ENCODE measurements around the gene FRYL. TPM values are rescaled to one million over a fixed set of nuclear protein-coding genes. Genes with fewer than 3 reads are reported as not detected.

FRYL gene
- total and polyA plus RNA-seq, 2 of the 8 experiments (the other 6 are each of a cell fraction or from before 2014, with no cell fraction given), result 8.0 to 36.5 TPM

- no peak overlapping the region for H3K14ac ChIP-seq (ENCODE audit: insufficient read length)
- H3K23ac ChIP-seq (ENCODE audit: insufficient read length), result no peak overlapping the region
- H3K23me2 ChIP-seq (ENCODE audit: low read depth, low read length), result no peaks in the 10 kb centered on the region
- H2AK5ac ChIP-seq (ENCODE audit: low read depth, low read length), result no peak overlapping the region
- H2BK15ac ChIP-seq (ENCODE audit: low read length), result no peak overlapping the region
- H3K18ac ChIP-seq (ENCODE audit: extremely low read depth, low read length), result no peak overlapping the region
- H3K79me1 ChIP-seq (ENCODE audit: low read depth, low read length), result no peaks in the 10 kb centered on the region
- H3K79me2 ChIP-seq (ENCODE audit: control insufficient read depth in 1 of 2, insufficient read depth in 2 of 2, low read length in 2 of 2), result no peaks in the 10 kb centered on the region
- FAIRE-seq (no peak), DNase-seq (ENCODE audit: low read depth in 1 of 2, low spot score in 2 of 2) (no peak)
- no peak overlapping the region for H3K4me3 ChIP-seq (ENCODE audit: extremely low read depth in 1 of 4, insufficient read depth in 2 of 4, low read depth in 3 of 4, low read length in 4 of 4)
- no peak overlapping the region for H2AFZ ChIP-seq (ENCODE audit: low read length)
- no peaks in the 10 kb centered on the region for H3K4me1 ChIP-seq (replicated peaks in 1 of 4; ENCODE audit: control insufficient read depth in 3 of 4, insufficient read depth in 4 of 4, low read length in 3 of 4)
- H3K56ac ChIP-seq (replicated peaks; ENCODE audit: insufficient read length, low read depth, low read length), result no peak overlapping the region
- H3K4ac ChIP-seq (replicated peaks; ENCODE audit: insufficient read length, low read depth, low read length), result no peak overlapping the region
- no peak overlapping the region for H4K8ac ChIP-seq (ENCODE audit: extremely low read depth, insufficient read depth, low read length)
- no peak overlapping the region for H3K4me2 ChIP-seq (ENCODE audit: insufficient read depth in 1 of 2, low read depth in 2 of 2, low read length in 2 of 2)
- 87% methylated on average over 2 of the region's 2 CpGs; no CpG with 5 or more reads in 1 of the 2 experiments for WGBS, 2 experiments (ENCODE audit: extremely low coverage in 1 of 2, insufficient coverage in 1 of 2, insufficient read length in 1 of 2, insufficient replicate concordance in 2 of 2, low coverage in 1 of 2, low lambda C conversion rate in 2 of 2, missing lambda C conversion rate in 1 of 2)
- no peaks in the 10 kb centered on the region for H3K27me3 ChIP-seq (replicated peaks in 1 of 4; ENCODE audit: control insufficient read depth in 3 of 4, extremely low read depth in 1 of 4, insufficient read depth in 3 of 4, low read length in 3 of 4)
- H3K9me3 ChIP-seq (ENCODE audit: insufficient read depth in 2 of 2, low read depth in 1 of 2, low read length in 1 of 2), result no peaks in the 10 kb centered on the region
- ChIA-PET POLR2A (ENCODE audit: partially characterized antibody) (interaction anchor here (0.6 kb wide), 1 partner anchor 10 kb away, joined by 3 read pairs; no protein-coding TSS in a partner anchor), CTCF (ENCODE audit: partially characterized antibody) (interaction anchor here (0.7 to 1.7 kb wide), 3 partner anchors 10 to 342 kb away, joined by 3 to 4 read pairs (median 3); no protein-coding TSS in a partner anchor)
- peaks cover 0 to 26% (median 21%) of the 10 kb centered on the region in 4 experiments; a peak in 7 of 8 replicates for H3K36me3 ChIP-seq (ENCODE audit: control insufficient read depth in 2 of 4, insufficient read depth in 4 of 4, low read length in 3 of 4)
- no peak overlapping the region for H2BK20ac ChIP-seq (ENCODE audit: low read length)
- no peak overlapping the region for H3K9ac ChIP-seq (replicated peaks in 1 of 4; ENCODE audit: extremely low read depth in 1 of 4, low read depth in 3 of 4, low read length in 3 of 4)
- no peak overlapping the region for H3K27ac ChIP-seq (ENCODE audit: low read depth, low read length)
- H4K20me1 ChIP-seq (replicated peaks in 1 of 2; ENCODE audit: control insufficient read depth in 1 of 2, insufficient read depth in 2 of 2, low read length in 2 of 2), result no peaks in the 10 kb centered on the region
- H4K91ac ChIP-seq (replicated peaks; ENCODE audit: insufficient read length, low read length), result no peak overlapping the region
- no peak overlapping the region for H4K5ac ChIP-seq (ENCODE audit: insufficient read length, low read depth, low read length)
- no peak overlapping the region for H2BK12ac ChIP-seq (ENCODE audit: low read depth, low read length)
- H2BK120ac ChIP-seq (replicated peaks; ENCODE audit: low read depth, low read length), result no peak overlapping the region
- H2BK5ac ChIP-seq (ENCODE audit: low read depth, low read length), result no peak overlapping the region
- TF ChIP-seq CTCF (IDR thresholded peaks at IDR 0.05; ENCODE audit: control extremely low read depth in 1 of 3, insufficient read depth in 1 of 3, low read depth in 1 of 3, low read length in 3 of 3) (no peak), SAP30 (IDR thresholded peaks at IDR 0.05; ENCODE audit: insufficient read depth, insufficient replicate concordance, low read length) (no peak), SP2 (IDR thresholded peaks at IDR 0.05; ENCODE audit: low read length) (no peak), MAFK (IDR thresholded peaks at IDR 0.05; ENCODE audit: low read depth, low read length) (no peak), CHD2 (IDR thresholded peaks at IDR 0.05; ENCODE audit: low read length) (no peak), TAF1 (IDR thresholded peaks at IDR 0.05; ENCODE audit: low read depth, low read length) (no peak), RFX5 (IDR thresholded peaks at IDR 0.05; ENCODE audit: borderline replicate concordance, low read depth, low read length) (no peak), POU5F1 (IDR thresholded peaks at IDR 0.05; ENCODE audit: low read depth, low read length) (no peak), CREB1 (IDR thresholded peaks at IDR 0.05) (no peak), KDM1A (IDR thresholded peaks at IDR 0.05; ENCODE audit: borderline replicate concordance, low read length) (no peak)
Measured at GRCh38 chr4:48506716-48507115, 273.4 kb downstream of the FRYL start.

Data from H1 (cell line).